Measurements from ENCODE around the gene PIGU.

PIGU gene

GRCh38 chr20:34689486-34689885, 12.6 kb upstream of the PIGU start:
- no peak for TF ChIP-seq GATA3 (IDR thresholded peaks at IDR 0.05; ENCODE audit: low read depth, low read length)
- no peak for TF ChIP-seq GATA2 (IDR thresholded peaks at IDR 0.05; ENCODE audit: low read depth, low read length)

- TF ChIP-seq GATA3 (IDR thresholded peaks at IDR 0.05; ENCODE audit: low read depth, low read length), result no peak
These were observed 6.8 kb upstream of the PIGU start for GRCh38 chr20:34683667-34684066.

GRCh38 chr20:34680586-34681175, 3.8 kb upstream of the PIGU start:
- TF ChIP-seq GATA2 (IDR thresholded peaks at IDR 0.05; ENCODE audit: low read depth, low read length) (no peak), GATA3 (IDR thresholded peaks at IDR 0.05; ENCODE audit: low read depth, low read length) (no peak)

- no peak for TF ChIP-seq GATA2 (IDR thresholded peaks at IDR 0.05; ENCODE audit: low read depth, low read length)
These were observed 775 bp downstream of the PIGU start for GRCh38 chr20:34675993-34676641.

GRCh38 chr20:34675561-34675960, 1.3 kb downstream of the PIGU start:
- TF ChIP-seq GATA3 (IDR thresholded peaks at IDR 0.05; ENCODE audit: low read depth, low read length) (no peak), GATA2 (IDR thresholded peaks at IDR 0.05; ENCODE audit: low read depth, low read length) (no peak)

- TF ChIP-seq GATA2 (IDR thresholded peaks at IDR 0.05; ENCODE audit: low read depth, low read length) (no peak), GATA3 (IDR thresholded peaks at IDR 0.05; ENCODE audit: low read depth, low read length) (no peak)
These were observed 3.5 kb downstream of the PIGU start for GRCh38 chr20:34673412-34673811.

- TF ChIP-seq GATA2 (IDR thresholded peaks at IDR 0.05; ENCODE audit: low read depth, low read length) (no peak), GATA3 (IDR thresholded peaks at IDR 0.05; ENCODE audit: low read depth, low read length) (no peak)
These were observed 7.8 kb downstream of the PIGU start for GRCh38 chr20:34669094-34669493.

GRCh38 chr20:34663213-34663943, 13.5 kb downstream of the PIGU start:
- no peak for TF ChIP-seq GATA2 (IDR thresholded peaks at IDR 0.05; ENCODE audit: low read depth, low read length)
- TF ChIP-seq GATA3 (IDR thresholded peaks at IDR 0.05; ENCODE audit: low read depth, low read length), result no peak

- TF ChIP-seq GATA2 (IDR thresholded peaks at IDR 0.05; ENCODE audit: low read depth, low read length) (no peak), GATA3 (IDR thresholded peaks at IDR 0.05; ENCODE audit: low read depth, low read length) (no peak)
These were observed 22.6 kb downstream of the PIGU start for GRCh38 chr20:34654207-34654744.

GRCh38 chr20:34651200-34651599, 25.7 kb downstream of the PIGU start:
- no peak for TF ChIP-seq GATA2 (IDR thresholded peaks at IDR 0.05; ENCODE audit: low read depth, low read length)
- TF ChIP-seq GATA3 (IDR thresholded peaks at IDR 0.05; ENCODE audit: low read depth, low read length), result no peak

GRCh38 chr20:34647737-34648136, 29.2 kb downstream of the PIGU start:
- TF ChIP-seq GATA3 (IDR thresholded peaks at IDR 0.05; ENCODE audit: low read depth, low read length) (no peak), GATA2 (IDR thresholded peaks at IDR 0.05; ENCODE audit: low read depth, low read length) (no peak)

GRCh38 chr20:34644951-34645350, 31.9 kb downstream of the PIGU start:
- no peak for TF ChIP-seq GATA2 (IDR thresholded peaks at IDR 0.05; ENCODE audit: low read depth, low read length)

GRCh38 chr20:34644345-34644744, 32.5 kb downstream of the PIGU start:
- no peak for TF ChIP-seq GATA3 (IDR thresholded peaks at IDR 0.05; ENCODE audit: low read depth, low read length)

- TF ChIP-seq GATA3 (IDR thresholded peaks at IDR 0.05; ENCODE audit: low read depth, low read length) (no peak), GATA2 (IDR thresholded peaks at IDR 0.05; ENCODE audit: low read depth, low read length) (no peak)
These were observed 33.0 kb downstream of the PIGU start for GRCh38 chr20:34643928-34644327.

GRCh38 chr20:34642009-34642408, 34.9 kb downstream of the PIGU start:
- TF ChIP-seq GATA2 (IDR thresholded peaks at IDR 0.05; ENCODE audit: low read depth, low read length) (no peak), GATA3 (IDR thresholded peaks at IDR 0.05; ENCODE audit: low read depth, low read length) (no peak)

Data from SH-SY5Y (cell line).